GM12891 (cell line): ENCODE data around the gene KCNJ1.

Source experiments
- POLR2A ChIP-seq: IDR thresholded peaks from 2 replicates; pipeline ENCODE4 v1.6.1; 2011; ENCODE audit warnings: low read depth, low read length, control low read depth
- POLR2AphosphoS5 ChIP-seq: IDR thresholded peaks from 2 replicates; pipeline ENCODE4 v1.6.1; 2011; ENCODE audit warnings: low read depth, low read length, control low read depth
- SPI1 ChIP-seq: IDR thresholded peaks from 2 replicates; pipeline ENCODE4 v1.6.1; 2011; ENCODE audit warnings: low read depth, low read length, control low read depth
- TAF1 ChIP-seq: IDR thresholded peaks from 2 replicates; pipeline ENCODE4 v1.6.1; 2011; ENCODE audit warnings: low read depth, low read length, control low read depth

GRCh38 chr11:128896356-128896755 is 29.3 kb upstream of the KCNJ1 start:
- TF ChIP-seq POLR2A (no peak), SPI1 (no peak), POLR2AphosphoS5 (no peak), TAF1 (no peak)
